EL (cell line): ENCODE data around the gene TRANK1.
"Not testable (repeated sequence)": the region's sequence is repeated elsewhere in the genome, so short reads cannot be mapped to it uniquely, and the experiment has no call there.

ENCODE experiments used
- DNase-seq: peaks from one replicate; pipeline ENCODE4 v3.0.0-alpha.2; 2016

Gene TRANK1

GRCh38 chr3:36891097-36891496 lies 53.8 kb downstream of the TRANK1 start:
- DNase-seq: not testable (repeated sequence)

- DNase-seq: no peak
Measured at GRCh38 chr3:36890261-36890660, 54.6 kb downstream of the TRANK1 start.

GRCh38 chr3:36881735-36882134 lies 63.1 kb downstream of the TRANK1 start:
- DNase-seq: no peak

DNA sequence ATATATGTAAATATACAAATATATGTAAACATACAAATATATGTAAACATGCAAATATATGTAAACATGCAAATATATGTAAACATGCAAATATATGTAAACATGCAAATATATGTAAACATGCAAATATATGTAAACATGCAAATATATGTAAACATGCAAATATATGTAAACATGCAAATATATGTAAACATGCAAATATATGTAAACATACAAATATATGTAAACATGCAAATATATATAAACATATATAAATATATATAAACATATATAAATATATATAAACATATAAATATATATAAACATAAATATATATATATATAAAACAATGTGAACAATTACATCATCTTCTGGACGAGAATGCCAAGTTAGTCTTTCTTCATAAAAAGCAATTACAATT lies 65.0 kb downstream of the TRANK1 start:
- not testable (repeated sequence) for DNase-seq

DNA sequence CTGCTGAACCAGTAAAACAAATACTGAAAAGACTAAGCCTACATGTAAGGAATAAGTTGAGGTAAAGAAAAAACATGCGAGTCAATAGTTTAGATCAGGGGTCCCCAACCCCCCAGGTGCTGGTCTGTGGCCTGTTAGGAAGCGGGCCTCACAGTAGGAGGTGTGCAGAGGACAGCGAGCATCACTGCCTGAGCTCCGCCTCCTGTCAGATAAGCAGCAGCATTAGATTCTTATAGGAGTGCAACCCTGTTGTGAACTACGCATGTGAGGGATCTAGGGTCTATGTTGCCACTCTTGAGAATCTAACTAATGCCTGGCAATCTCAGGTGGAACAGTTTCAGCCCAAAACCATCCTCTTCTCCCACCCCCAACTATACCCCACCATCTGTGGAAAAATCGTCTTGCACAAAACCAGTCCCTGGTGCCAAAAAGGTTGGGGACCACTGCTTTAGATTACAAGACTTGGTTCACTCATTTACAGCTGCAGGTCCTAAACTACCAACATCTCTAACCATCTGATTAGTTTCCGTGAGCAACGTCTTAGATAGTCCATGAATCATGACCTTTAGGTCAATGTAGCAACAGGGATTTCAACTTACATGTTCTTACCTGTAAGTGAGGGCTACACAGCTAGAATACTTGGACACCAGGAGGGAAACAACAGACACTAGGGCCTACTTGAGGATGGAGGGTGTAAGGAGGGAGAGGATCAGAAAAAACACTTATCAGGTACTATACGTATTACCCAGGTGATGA lies 66.7 kb downstream of the TRANK1 start:
- DNase-seq: no peak

DNA sequence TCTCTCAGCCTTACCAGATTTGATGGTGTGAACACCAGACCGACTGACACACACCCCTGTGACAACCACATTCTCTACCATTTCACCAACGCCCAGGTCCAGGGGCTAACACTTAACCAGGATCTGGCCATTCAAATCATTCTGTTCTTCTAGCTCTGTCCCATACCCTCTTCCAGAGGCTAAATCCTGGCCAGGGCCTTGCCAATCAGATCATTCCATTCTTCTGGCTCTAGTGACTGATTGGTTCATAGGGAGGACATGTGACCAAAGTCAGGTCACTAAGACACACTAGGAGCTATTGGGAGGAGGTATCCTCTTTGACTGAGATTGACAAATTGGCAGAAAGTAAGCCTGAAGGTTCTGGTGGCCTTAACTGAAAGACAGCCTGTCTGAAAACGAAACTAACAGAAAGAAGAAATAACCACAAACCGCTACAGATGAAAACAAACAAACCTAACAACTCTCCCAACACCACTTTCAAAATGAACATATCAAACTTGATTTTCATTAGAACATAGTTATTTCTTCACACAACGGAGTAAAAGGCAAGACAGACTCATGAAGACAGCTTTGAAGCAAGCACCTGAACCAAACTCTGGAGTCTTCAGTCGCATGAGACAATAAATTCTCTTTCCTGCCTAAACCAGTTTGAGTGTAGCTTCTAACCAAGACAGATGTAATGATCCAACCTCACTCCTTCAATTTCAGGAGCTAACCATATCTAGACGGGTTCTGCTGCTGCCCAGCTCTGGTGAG lies 68.5 kb downstream of the TRANK1 start:
- no peak for DNase-seq

DNA sequence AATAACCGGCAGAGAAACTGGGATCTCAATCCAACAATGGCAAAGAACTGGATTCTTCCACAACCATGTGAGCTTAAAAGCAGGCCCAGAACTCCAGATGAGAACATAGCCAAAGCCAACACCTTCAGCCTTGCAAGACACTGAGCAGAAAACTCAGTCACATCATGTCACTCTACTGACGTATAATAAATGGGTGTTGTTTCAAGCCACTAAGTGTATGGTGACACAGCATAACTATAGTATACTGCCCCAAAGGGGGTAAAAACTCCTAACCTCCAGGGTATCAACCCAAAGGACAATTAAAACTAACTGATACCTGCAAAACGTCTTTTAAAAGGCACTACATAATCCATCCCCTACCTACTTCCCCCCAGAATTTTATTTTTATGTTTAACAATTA lies 69.5 kb downstream of the TRANK1 start:
- DNase-seq: no peak

DNA sequence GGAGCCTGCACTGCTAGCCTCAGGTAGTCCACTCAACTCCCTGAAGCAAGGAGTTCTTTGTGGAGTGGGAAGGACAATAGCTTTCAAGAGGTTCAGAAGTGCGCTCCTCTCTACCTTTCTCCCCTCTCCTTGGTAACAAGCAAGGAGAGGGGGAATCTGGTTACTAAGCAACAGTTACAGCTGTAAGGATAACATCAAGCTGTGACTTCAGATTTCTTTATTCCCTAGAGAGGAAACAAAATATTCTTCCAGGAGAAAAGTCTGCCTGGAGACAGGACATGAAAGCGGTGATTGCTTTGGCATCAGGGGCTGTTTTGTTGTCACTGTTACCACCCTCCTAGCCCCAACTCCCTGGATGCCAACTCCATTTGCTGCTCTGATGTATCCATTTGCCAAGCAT lies 70.4 kb downstream of the TRANK1 start:
- DNase-seq: no peak

DNA sequence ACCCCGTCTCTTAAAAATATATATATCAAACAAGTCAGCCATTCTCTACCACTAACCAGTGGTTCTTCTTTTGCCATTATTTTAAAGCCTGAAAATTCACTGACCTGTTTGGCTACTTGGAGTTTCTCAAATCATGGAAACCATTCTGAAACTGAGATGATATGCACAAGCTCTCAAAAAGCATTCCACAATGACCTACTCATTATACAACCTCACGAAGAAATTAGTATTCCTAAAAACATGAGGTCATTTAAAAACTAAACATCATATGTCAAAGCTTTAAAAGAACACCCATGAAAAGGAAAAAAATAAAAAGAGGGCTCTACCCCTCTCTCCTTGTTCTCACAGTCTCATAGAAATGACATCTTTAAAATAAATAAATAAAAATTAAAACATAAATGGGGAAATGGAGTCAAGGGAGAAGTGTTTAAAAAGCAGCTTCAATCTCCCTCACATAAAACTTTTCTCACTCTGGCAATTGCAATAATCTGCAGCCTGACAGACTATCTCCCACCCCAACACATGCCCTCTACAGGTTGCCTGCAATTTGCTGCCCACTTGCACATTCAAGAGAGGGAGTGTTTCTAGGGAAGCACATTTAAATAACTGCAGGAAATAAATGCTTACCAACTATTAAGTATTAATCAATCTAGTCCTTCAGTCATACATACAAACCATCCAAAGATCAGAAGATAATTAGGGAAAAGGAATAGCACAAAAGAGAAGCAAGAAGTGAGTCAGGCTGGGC lies 73.3 kb downstream of the TRANK1 start:
- DNase-seq: no peak

GRCh38 chr3:36868614-36869436 lies 76.0 kb downstream of the TRANK1 start:
- peak; percentile 60 for DNase-seq

DNA sequence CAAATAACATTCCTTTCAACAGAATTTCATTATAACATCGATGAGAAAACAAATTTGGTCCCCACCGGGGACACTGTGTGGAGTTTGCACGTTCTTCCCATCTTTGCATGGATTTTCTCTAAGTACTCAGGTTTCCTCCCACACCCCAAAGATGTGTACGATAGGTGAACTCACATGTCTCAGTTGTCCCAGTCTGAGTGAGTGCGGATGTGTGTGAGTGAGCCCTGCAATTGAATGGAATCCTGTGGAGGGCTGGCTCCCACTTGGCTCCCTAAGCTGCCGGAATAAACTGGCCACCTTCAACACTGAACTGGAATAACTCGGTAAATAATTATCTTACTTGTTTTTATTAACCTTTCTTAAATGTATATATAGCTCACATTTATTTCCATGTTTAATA lies 77.0 kb downstream of the TRANK1 start:
- no peak for DNase-seq

DNA sequence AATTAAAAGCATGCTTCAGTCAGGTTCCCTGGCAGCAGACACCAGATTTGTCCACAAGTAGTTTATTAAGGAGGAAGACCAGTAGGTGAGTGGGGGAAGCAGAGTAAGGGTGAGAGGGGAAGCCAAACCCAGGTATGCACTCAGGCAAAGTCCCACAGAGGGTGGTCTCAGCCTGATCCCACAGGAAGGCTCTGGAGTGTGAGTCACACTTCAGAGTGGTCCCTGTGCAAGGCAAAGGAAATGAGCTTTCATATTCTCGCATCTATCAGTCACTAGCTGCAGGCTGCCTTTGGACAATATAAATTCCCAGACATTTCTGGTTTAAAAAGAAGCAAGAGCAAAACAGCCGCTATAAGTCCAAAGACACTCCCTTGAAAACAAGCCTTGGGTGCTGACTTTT lies 78.5 kb downstream of the TRANK1 start:
- DNase-seq: peak; percentile 43

GRCh38 chr3:36864180-36865053 lies 80.4 kb downstream of the TRANK1 start:
- DNase-seq: no peak

GRCh38 chr3:36862076-36862755 lies 82.6 kb downstream of the TRANK1 start:
- no peak for DNase-seq

- DNase-seq: no peak
Measured at GRCh38 chr3:36859494-36859893, 85.4 kb downstream of the TRANK1 start.

DNA sequence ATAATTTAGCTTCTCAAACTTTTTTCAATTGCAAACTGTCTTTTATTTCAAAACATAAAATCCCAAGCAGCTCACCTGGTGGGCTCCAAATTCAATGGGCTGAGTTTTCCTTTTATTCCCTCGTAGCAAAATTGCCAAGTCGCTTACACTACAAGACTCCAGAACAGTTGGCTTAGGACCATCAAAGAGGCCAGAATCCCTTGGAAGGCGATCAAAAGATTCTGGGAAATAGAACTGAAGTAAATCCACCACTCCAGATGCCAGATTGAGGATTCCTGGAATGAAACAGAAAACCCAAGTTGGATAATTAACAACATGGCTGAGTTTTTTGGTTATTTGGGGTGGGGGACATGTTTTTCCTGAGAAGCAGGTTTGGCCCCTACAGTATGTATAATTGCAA lies 92.8 kb downstream of the TRANK1 start:
- DNase-seq: no peak

DNA sequence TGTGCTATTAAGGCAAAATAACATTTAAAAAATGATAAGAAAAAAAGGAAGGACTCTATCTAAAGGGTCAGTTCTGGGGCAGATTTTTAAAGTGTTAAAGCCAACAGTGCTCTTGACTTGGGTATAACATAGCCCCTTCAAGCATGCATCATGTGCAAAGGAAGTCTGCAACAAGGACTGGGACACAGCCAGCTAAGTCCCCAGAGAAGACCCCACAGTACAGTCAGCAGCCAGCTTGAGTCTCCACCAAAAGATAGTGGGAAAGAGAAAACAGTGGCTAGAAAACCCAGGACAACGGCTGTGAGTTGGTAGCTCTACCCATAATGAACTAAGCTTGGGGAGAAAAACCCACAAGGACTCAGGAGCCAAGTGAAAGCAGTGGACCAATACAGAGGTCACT lies 94.1 kb downstream of the TRANK1 start:
- DNase-seq: no peak

DNA sequence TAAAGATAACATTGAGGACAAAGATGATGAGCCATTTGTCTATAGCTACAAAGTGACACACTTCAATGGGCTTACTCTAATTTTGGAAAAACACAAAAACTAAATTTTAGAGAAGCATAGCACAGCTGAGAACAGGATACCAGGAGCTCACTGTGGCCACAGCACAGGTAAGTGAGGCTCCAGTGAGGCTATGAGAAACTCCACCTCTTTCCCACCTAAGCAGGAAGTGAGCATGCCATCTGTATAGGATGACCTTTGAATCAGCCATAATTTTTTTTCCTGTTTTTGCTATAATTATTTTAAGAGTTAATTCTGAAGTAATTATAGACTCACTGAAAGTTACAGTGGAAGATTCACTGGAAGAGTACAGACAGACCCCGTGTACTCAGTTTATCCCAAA lies 98.4 kb downstream of the TRANK1 start:
- DNase-seq: no peak

DNA sequence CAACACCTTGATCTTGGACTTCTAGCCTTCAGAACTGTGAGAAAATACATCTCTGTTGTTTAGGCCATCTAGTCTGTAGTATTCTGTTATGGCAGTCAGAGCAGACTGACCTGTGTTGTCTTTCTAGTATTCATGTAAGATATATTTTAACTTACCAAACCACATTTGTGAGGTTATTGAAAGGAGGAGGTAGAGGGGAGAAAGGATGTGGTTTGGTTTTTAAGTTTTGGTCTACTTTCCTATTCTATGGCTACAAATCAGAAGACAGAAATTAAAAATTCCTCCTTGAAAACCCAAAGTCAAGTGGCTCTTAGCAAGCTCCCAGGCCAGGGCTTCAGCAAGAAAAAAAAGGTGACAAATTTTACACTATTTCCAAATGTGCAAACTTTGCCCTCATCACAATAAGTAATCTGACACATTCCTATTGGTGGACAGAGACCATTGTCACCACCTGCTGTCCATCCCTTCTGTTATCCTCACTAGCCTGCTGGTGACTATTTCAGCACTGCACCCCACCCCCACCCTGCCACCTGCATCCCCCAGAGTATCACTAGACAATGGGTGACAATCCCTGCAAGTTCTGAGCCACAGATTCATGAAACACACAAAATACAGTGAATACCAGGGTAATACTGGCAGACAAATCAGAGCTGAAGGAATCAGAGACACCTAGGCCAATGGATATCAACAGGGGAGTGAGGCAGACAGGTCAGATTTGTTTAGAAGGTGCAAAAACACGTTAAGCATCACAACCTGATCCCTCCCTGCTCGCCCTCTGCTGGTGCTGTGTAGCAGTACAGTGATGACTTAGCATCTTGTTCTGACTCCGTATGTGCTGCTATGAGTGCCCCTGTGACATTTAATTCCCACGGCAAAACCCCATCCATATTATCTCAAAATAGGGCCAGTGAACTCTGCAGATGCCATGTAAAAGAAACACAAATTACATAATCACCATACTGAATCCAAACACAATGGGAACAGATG lies 101.5 kb downstream of the TRANK1 start:
- peak; percentile 13 for DNase-seq

GRCh38 chr3:36842275-36842674 lies 102.6 kb downstream of the TRANK1 start:
- no peak for DNase-seq
